HUES6 (cell line): ENCODE results near the gene PMPCA.

Experiments
- H3K27ac ChIP-seq: 2 replicates; pipeline ENCODE4 v1.7.0; 2013; ENCODE audit warnings: low read depth, mild to moderate bottlenecking, low read length, inconsistent platforms
- H3K27me3 ChIP-seq: 2 replicates; pipeline ENCODE4 v1.6.1; 2013; ENCODE audit warnings: low read length; ENCODE audit not compliant: control insufficient read depth, insufficient read depth
- H3K36me3 ChIP-seq: 2 replicates; pipeline ENCODE4 v1.6.1; 2013; ENCODE audit warnings: low read length; ENCODE audit not compliant: control insufficient read depth, insufficient read depth
- H3K4me1 ChIP-seq: 2 replicates; pipeline ENCODE4 v1.6.1; 2013; ENCODE audit warnings: low read length; ENCODE audit not compliant: control insufficient read depth, insufficient read depth
- H3K4me3 ChIP-seq: 2 replicates; pipeline ENCODE4 v1.5.1; 2013; ENCODE audit warnings: low read depth, low read length
- H3K9ac ChIP-seq: one replicate; pipeline ENCODE4 v1.6.1; 2013; ENCODE audit warnings: mild to moderate bottlenecking, low read length
- H3K9me3 ChIP-seq: 2 replicates; pipeline ENCODE4 v1.6.1; 2013; ENCODE audit warnings: low read depth, low read length; ENCODE audit not compliant: control insufficient read depth, insufficient read depth

Gene PMPCA

DNA sequence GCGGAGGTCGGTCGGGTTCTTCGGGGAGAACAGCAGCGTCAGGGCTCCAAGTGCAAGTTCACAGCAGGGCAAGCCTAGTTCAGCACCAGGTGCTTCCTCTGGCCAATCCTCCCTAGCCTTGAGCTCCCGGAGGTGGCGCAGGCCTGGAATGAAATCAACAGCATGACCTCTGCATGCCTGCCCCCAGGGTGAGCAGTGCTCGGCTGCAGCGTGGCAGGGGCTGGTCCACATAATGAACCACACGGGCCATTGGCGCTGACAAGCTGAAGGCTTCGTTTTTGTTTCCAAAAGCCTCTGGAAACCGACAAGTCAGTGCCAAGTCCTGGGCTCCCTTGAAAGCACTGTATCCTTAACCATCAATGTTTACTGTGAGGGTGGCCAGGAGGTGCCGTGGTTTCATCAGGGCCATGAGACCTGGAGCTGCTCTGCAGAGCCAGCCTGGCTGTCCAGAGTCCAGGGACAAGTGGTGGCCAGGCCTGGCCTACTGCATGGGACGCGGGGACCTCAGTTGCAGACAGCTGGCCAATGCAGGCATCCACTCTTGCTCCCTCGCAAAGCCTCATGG is 31.3 kb downstream of the PMPCA start:
- Histone ChIP-seq H3K27me3 (no peaks in the 10 kb centered on the region), H3K9ac (no peak overlapping the region), H3K9me3 (no peaks in the 10 kb centered on the region), H3K4me1 (peaks cover 7% of the 10 kb centered on the region; the same call in 1 of the 2 replicates), H3K27ac (no peak overlapping the region), H3K36me3 (peaks cover 66% of the 10 kb centered on the region), H3K4me3 (no peak overlapping the region)

DNA sequence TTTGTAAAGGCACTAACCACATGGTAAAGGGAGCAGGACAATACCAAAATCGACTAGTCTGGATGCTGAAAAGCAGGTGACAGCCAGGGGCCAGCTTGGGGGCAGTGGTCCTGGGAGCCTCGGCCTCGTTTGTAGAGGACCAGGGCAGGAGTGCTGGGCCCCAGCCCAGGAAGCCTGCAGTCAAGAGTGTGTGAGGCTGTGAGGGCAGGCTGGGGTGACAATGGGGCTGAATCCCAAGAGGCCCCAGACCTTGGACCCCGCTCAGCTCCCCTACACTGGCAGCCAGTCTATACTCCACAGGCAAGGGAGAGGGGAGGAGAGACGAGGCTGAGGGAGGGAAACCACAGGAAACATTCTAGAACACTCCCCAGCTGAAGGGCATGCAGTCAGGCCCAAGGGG is 31.8 kb downstream of the PMPCA start:
- Histone ChIP-seq H3K27ac (no peak overlapping the region), H3K4me1 (peaks cover 6% of the 10 kb centered on the region; the same call in 1 of the 2 replicates), H3K9ac (no peak overlapping the region), H3K36me3 (peaks cover 70% of the 10 kb centered on the region), H3K4me3 (no peak overlapping the region), H3K9me3 (no peaks in the 10 kb centered on the region), H3K27me3 (no peaks in the 10 kb centered on the region)

DNA sequence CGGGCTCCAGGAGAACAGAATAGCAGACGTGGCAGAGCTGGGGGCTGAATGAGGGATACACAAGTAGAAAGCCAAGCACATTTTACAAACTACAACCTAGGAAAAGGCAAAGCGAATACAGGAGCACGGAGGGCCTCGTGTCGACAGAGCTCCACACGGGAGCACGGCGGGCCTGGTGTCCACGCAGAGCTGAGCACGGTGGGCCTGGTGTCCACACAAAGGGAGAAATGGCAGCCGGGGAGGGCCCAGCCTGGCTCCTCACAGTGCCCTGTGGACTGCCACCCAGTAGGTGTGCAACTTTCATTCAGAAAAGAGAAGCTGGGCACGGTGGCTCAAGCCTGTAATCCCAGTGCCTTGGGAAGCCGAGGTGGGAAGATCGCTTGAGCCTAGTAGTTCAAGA is 32.6 kb downstream of the PMPCA start:
- no peaks in the 10 kb centered on the region for H3K4me1 ChIP-seq
- no peak overlapping the region for H3K9ac ChIP-seq
- no peaks in the 10 kb centered on the region for H3K27me3 ChIP-seq
- no peaks in the 10 kb centered on the region for H3K9me3 ChIP-seq
- no peak overlapping the region for H3K4me3 ChIP-seq
- H3K27ac ChIP-seq: no peak overlapping the region
- H3K36me3 ChIP-seq: peaks cover 78% of the 10 kb centered on the region

DNA sequence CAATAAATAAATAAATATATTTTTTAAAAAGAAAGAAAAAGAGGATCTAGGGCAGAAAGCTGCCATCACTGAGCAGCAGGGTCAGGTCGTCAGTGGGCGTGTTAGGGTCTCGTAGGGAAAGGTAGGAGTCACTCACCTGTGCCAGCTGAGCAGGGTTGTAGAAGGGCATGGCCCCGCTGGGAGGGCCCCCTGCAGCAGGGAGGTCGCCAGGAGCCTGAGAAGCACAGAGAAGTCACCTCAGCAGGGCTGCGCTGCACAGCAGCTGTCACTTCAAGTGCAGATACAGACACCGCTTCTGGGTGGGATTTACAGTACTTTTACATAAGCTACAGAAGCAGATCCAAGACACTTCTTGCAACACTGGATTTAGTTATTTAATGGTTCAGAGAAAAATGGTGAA is 33.2 kb downstream of the PMPCA start:
- Histone ChIP-seq H3K36me3 (peaks cover 84% of the 10 kb centered on the region), H3K9ac (no peak overlapping the region), H3K27me3 (no peaks in the 10 kb centered on the region), H3K4me3 (no peak overlapping the region), H3K27ac (no peak overlapping the region), H3K4me1 (no peaks in the 10 kb centered on the region), H3K9me3 (no peaks in the 10 kb centered on the region)

DNA sequence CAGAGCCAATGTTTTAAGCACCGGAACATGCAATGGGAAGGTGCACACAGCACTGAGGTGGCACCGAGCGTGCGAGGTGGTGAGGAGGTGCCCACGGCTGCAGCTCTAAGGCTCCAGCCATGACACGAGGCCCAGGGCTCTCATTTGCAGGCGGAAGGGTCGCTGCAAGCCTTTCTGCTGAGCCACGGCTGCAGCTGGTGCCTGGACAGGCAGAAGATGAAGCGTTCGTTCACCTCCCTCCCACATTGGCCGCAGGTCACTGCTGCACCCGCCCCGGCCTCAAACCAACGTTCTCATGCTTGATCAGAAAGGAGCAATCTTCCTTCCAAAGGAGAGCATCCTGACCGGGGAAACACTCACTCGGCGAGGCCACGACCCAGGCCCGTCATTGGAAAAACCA is 33.6 kb downstream of the PMPCA start:
- no peaks in the 10 kb centered on the region for H3K4me1 ChIP-seq
- peaks cover 88% of the 10 kb centered on the region for H3K36me3 ChIP-seq

DNA sequence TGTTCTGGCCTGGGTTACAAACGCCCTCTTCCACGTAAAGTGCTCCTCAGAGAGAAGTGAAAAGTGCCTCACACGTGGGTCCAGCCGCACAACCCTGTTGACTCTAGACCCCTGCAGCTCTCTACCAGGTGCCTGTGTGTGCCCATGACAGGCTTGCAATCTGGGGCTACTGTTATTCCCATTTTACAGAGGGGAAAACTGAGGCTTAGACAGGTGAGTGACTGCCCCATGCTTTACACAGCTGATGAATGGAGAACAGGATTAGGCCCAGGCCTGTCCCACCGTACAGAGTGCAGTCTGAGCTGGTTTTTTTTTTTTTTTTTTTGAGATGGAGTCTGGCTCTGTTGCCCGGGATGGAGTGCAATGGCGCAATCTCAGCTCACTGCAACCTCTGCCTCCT is 35.3 kb downstream of the PMPCA start:
- H3K4me1 ChIP-seq: no peaks in the 10 kb centered on the region
- H3K27ac ChIP-seq: no peak overlapping the region
- peaks cover 98% of the 10 kb centered on the region for H3K36me3 ChIP-seq
- no peaks in the 10 kb centered on the region for H3K9me3 ChIP-seq
- no peak overlapping the region for H3K9ac ChIP-seq
- H3K4me3 ChIP-seq: no peak overlapping the region
- no peaks in the 10 kb centered on the region for H3K27me3 ChIP-seq

More for the DNA sequence above, 33.6 kb downstream of the PMPCA start:
- Histone ChIP-seq H3K27me3 (no peaks in the 10 kb centered on the region), H3K9ac (no peak overlapping the region), H3K4me3 (no peak overlapping the region), H3K9me3 (no peaks in the 10 kb centered on the region), H3K27ac (no peak overlapping the region)

DNA sequence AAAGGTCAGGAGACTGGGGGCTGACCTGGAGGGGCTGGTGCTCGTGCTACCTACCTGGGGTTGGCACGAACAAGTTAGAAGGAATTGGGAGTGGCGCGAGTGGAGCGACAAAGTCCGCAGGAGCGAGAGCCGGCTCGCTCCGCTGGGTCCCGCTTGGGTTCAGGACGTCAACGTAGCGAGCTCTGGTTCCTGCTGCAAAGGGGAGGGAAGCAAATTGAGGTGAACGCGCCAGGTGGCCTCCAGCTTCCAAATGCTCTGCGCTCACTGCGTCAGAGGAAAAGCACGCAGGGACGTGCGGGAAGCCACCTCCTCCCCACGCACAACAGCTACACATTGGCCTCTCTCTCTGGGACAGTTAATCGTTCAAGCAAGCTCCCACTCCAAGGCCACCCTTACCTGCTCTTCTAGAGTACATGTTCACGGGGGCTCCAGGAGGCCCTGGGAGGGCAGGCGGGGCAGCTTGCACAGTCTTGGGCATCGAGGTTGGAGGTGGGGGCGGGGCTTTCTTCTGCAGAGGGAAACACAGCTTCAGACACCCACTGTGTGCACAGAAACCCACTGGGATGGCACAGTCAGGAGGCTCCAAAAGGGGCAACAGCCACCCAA is 36.8 kb downstream of the PMPCA start:
- H3K4me3 ChIP-seq: no peak overlapping the region
- no peaks in the 10 kb centered on the region for H3K27me3 ChIP-seq
- H3K4me1 ChIP-seq: no peaks in the 10 kb centered on the region
- H3K9me3 ChIP-seq: no peaks in the 10 kb centered on the region
- H3K27ac ChIP-seq: no peak overlapping the region
- peaks cover 96% of the 10 kb centered on the region for H3K36me3 ChIP-seq
- H3K9ac ChIP-seq: peak overlapping the region; percentile 10

DNA sequence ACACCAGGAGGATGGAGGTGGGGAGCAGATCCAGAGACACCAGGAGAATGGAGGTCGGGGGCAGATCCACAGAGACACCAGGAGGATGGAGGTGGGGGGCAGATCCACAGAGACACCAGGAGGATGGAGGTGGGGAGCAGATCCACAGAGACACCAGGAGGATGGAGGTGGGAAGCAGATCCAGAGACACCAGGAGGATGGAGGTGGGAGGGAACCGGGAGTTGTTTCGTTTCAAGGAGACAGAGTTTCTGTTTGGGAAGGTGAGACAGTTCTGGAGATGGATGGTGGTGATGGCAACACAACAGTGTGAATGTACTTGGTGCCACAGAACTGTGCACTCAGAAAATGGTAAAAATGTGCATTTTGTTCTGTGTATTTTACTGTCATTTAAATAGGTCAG is 38.2 kb downstream of the PMPCA start:
- H3K9ac ChIP-seq: no peak overlapping the region
- H3K9me3 ChIP-seq: no peaks in the 10 kb centered on the region
- H3K27ac ChIP-seq: no peak overlapping the region
- no peaks in the 10 kb centered on the region for H3K27me3 ChIP-seq
- peaks cover 91% of the 10 kb centered on the region for H3K36me3 ChIP-seq
- H3K4me1 ChIP-seq: no peaks in the 10 kb centered on the region
- no peak overlapping the region for H3K4me3 ChIP-seq

DNA sequence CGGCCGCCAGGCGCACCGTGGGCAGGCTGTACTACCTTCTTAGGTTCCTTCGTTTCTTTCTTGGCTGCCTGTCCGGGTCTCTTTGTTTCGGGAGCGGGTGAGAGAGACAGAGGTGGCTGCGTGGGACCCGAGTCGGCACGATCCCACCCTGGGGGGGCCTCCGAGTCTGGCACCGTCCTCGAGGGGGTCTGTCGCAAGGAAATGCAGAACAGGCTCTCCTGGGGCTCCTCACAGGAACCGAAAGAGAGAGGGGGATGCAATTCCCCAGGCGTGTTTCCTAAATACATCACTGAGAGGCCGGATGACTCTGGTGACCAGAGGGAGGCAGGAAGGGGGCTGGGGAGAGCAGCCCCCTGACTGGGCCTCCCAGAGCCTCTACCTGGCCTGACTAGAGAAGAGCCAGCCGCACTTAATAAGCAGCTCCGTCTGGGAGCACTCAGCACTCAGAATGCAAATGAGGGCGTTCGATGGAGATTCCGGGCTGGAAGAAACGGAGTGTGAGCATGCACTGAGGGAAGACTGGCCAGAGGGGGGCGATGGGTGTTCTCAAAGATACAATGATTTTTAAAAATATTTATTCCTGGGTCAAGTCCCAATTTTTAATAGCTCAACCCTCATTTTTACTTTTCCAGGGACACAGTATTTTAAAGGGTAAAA is 40.9 kb downstream of the PMPCA start:
- H3K27ac ChIP-seq: no peak overlapping the region
- H3K27me3 ChIP-seq: no peaks in the 10 kb centered on the region
- no peak overlapping the region for H3K4me3 ChIP-seq
- no peaks in the 10 kb centered on the region for H3K4me1 ChIP-seq
- peaks cover 91% of the 10 kb centered on the region for H3K36me3 ChIP-seq
- H3K9me3 ChIP-seq: no peaks in the 10 kb centered on the region
- no peak overlapping the region for H3K9ac ChIP-seq

DNA sequence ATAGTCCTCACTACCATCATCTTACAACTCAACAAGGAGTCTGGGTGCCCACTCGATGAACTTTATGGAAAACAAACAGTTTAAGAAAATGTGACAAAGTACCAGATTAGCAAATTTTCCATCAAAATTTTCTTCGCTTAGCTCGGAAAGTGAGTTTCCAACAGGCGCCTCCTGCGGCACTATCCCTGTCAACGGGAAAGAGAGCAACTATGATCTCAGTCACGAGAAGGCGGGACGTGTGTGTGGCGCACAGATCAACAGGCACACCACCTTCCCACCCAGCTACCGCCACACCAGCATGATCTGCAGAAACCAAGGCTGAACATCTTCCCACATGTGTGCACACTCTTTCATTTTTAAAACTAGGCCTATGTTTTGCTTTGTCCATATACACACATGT is 42.9 kb downstream of the PMPCA start:
- H3K9ac ChIP-seq: no peak overlapping the region
- H3K4me3 ChIP-seq: no peak overlapping the region
- peaks cover 91% of the 10 kb centered on the region for H3K36me3 ChIP-seq
- H3K9me3 ChIP-seq: no peaks in the 10 kb centered on the region
- no peaks in the 10 kb centered on the region for H3K27me3 ChIP-seq
- no peak overlapping the region for H3K27ac ChIP-seq
- no peaks in the 10 kb centered on the region for H3K4me1 ChIP-seq

DNA sequence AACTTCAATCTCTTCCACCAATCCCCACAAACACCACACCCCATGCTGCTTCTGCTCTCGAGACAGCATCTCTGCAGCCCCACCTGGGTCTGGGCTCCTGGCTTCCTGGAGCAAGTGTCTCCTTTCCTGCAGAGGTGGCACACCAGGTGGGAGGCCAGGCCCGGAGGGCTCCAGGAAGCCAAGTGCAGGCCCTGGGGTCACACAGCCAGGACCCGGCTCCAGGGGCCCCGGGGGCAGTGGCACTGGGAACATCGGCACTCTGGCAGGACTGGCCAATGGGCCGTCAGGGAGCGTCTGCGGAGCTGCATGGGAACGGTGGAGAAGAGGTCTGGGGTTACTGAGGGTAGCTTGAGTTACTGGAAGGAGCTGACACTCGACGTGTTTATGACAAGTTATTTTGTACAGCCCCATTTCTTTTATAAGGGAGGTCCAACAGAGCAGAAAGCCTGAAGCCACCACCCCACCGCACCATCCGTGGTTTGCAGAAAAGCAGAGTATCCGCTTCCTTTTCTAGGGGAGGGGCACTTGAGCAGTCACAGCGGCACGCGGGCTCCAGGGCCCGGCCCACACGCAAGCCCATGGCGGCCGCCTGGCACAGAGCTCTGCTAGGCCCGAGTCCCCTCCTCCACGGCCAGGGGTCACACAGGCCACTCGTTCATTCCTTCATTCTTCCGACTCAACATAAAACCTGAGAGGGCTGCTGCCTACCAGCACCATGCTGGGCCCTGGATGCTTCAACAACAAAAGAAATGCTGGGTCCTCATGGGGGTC is 43.8 kb downstream of the PMPCA start:
- H3K9me3 ChIP-seq: no peaks in the 10 kb centered on the region
- H3K27ac ChIP-seq: no peak overlapping the region
- H3K4me1 ChIP-seq: no peaks in the 10 kb centered on the region
- no peak overlapping the region for H3K4me3 ChIP-seq
- no peaks in the 10 kb centered on the region for H3K27me3 ChIP-seq
- peaks cover 91% of the 10 kb centered on the region for H3K36me3 ChIP-seq
- no peak overlapping the region for H3K9ac ChIP-seq
